Inferior parietal cortex (tissue), 1 donor: Measurements from ENCODE around the gene BPI.
"Not testable (repeated sequence)": the region's sequence is repeated elsewhere in the genome, so short reads cannot be mapped to it uniquely, and the experiment has no call there.

Source experiments
- DNase-seq: peaks from one replicate; pipeline ENCODE4 v3.0.0-alpha.2; 2016; ENCODE audit errors: extremely low spot score

The BPI gene

GRCh38 chr20:38303908-38304379 is at the start of gene BPI:
Gene BPI (plus strand): TSS chr20:38304156. CDS start chr20:38304224, 68 bp downstream.
- no peak for DNase-seq

- DNase-seq: not testable (repeated sequence)
These were observed 49.3 kb upstream of the BPI start for GRCh38 chr20:38254621-38255020.

GRCh38 chr20:38255393-38255792 is 48.6 kb upstream of the BPI start:
- no peak for DNase-seq

- no peak for DNase-seq
These were observed 47.9 kb upstream of the BPI start for GRCh38 chr20:38256021-38256420.

- no peak for DNase-seq
These were observed 47.0 kb upstream of the BPI start for GRCh38 chr20:38256966-38257365.

- no peak for DNase-seq
These were observed 45.3 kb upstream of the BPI start for GRCh38 chr20:38258545-38259215.

GRCh38 chr20:38260025-38260377 is 44.0 kb upstream of the BPI start:
- no peak for DNase-seq

GRCh38 chr20:38260378-38261053 is 43.4 kb upstream of the BPI start, which contains the start of gene KIAA1755:
Gene KIAA1755 (minus strand): TSS chr20:38260735. CDS start chr20:38260500, 235 bp downstream.
- DNase-seq: no peak

GRCh38 chr20:38261054-38261390 is 42.9 kb upstream of the BPI start:
- DNase-seq: no peak

- DNase-seq: no peak
These were observed 41.0 kb upstream of the BPI start for GRCh38 chr20:38262931-38263330.

GRCh38 chr20:38266426-38266825 is 37.5 kb upstream of the BPI start:
- DNase-seq: no peak

- no peak for DNase-seq
These were observed 36.7 kb upstream of the BPI start for GRCh38 chr20:38267296-38267695.

- no peak for DNase-seq
These were observed 35.9 kb upstream of the BPI start for GRCh38 chr20:38267901-38268514.

- no peak for DNase-seq
These were observed 34.9 kb upstream of the BPI start for GRCh38 chr20:38269040-38269439.

GRCh38 chr20:38269715-38270114 is 34.2 kb upstream of the BPI start:
- DNase-seq: no peak

- no peak for DNase-seq
These were observed 32.9 kb upstream of the BPI start for GRCh38 chr20:38270869-38271605.

GRCh38 chr20:38271608-38272120 is 32.3 kb upstream of the BPI start:
- DNase-seq: no peak

GRCh38 chr20:38272398-38272797 is 31.6 kb upstream of the BPI start:
- DNase-seq: no peak

- DNase-seq: no peak
These were observed 31.0 kb upstream of the BPI start for GRCh38 chr20:38272961-38273360.

GRCh38 chr20:38275815-38276550 is 28.0 kb upstream of the BPI start:
- DNase-seq: no peak

GRCh38 chr20:38277285-38277684 is 26.7 kb upstream of the BPI start:
- no peak for DNase-seq
